Stimulated activated CD8-positive, alpha-beta memory T cell treated with anti-CD3 and anti-CD28 coated beads, Interleukin-4, amount 100 ng/mL, for 4 hours (primary cell): Measurements from ENCODE around the gene NOL4L.
"Not testable (repeated sequence)": the region's sequence is repeated elsewhere in the genome, so short reads cannot be mapped to it uniquely, and the experiment has no call there.

ENCODE experiments used
- DNase-seq, 2 donors: peaks; one replicate each; pipeline ENCODE4 v3.0.0-alpha.2; 2020; ENCODE audit warnings: low read depth in 2 of 2, low spot score in 1 of 2

NOL4L gene

DNA sequence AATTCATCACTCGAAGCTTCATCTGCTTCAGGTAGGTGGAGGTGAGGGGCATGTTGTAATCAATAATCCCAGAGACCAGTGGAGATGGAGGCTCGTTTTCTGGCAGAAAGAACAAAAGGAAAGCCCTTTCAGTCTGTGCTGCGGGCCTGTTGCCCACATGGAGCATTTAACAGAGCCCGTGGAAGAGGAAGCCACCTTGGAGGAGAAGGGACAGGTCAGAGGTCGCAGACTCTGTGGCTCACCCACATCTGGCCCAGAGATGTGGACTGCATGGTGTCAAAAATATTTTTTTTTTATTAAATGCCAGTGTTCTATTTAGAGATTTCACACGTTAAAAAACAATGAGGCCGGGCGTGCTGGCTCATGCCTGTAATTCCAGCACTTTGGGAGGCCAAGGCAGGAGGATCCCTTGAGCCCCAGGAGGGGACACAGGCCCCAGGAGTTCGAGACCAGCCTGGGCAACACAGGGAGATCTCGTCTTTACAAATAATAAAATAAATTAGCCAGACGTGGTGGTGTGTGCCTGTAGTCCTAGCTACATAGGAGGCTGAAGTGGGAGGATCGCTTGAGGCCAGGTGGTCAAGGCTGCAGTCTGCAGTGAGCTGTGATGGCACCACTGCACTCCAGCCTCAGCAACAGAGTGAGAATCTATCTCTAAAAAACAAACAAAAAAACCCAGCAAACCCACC lies 73.6 kb downstream of the NOL4L start:
- DNase-seq: no peak

DNA sequence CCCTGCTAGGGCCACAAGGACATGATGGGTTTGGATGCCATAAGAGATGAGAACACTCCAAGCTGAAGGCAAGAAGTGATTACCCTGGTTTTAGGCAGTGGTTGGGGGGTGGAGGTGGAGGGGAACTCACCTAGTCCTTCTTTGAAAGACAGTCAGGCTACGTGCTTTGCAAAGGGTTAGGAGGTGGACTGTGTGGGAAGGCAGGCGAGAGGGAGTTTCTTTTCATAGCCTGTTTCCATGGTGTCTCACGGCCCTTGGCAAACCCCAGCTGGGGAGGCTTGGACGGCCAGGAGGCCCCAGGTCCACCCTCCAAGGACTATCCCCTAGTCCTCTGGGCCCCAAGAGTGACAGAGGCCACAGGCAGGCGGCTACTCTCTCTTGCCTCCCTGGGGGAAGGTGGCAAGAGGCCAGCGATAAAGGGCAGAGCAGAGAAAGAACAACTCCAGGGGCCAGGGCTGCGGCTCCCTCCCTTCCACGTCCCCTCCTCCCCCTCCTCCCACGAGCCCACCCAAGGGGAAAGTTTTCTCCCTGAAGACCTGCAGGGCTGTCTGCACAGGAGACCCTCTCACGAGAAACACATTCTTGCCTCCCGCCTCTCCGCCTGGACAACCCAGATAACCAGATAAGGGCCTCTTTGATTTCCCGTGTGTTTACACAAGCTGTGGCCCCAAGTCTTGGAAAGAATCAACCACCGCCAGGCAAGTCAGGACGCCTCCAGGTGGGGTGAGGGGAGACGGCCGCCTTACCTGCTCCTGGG lies 74.4 kb downstream of the NOL4L start:
- no peak for DNase-seq

DNA sequence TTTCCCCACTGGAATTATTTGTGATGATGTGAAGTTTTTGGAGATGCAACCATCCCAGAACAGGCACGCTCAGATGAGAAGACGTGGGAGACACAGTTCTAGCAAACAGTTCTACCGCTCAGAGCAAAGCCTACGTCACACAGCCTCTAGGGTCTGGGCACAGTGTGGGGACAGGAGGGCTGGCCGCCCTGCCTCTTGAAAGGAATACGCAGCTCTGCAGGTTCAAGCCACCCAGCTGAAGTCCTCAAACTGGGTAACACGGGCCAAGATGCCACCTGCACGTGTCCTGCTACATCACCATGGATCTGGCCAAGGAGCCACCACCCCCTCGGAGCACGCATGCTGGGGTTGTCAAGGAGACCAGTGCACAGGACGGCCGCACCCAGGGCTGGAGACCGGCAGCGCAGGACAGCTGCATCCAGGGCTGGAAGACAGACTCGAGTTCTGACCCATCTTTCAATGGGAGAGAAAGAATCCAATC lies 75.0 kb downstream of the NOL4L start:
- DNase-seq: no peak

DNA sequence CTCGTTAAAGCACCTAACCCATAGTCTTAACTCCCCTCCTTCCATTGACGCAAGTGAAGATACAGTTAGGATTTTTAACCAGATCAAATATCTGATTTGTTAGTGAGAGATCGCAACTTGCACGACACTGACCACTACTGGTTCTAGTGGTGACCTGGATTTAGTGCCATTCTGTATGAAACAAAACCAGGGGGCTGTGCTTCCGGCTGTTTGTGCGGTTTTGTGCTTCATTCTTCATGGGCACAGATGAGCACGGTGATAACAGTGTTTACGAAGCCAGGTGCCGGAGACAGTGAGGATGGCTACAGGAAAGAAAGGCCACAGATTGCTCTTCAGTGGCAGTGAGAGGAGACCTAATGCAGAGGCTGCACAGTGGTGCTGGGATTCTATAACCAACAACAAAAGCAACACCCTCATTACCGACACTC lies 75.5 kb downstream of the NOL4L start:
- peak in 1 of 2 donors; percentile 28 for DNase-seq

DNA sequence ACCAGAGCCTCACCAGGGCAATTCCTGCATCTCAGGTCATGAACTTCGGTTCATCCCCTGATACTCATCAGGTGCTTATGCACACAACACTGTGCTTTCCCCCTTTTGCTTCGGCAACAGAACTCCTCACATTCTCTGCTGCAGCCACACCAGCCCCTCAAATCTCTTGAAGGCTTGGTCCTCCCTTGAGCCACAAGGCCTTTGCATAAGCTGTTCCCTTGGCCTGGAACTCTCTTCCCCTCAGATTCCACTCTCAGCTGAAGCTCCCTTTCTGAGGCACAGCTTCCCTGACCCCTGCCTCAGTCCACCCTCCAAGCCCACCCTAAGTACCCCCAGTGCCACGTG lies 76.4 kb downstream of the NOL4L start:
- DNase-seq: no peak

DNA sequence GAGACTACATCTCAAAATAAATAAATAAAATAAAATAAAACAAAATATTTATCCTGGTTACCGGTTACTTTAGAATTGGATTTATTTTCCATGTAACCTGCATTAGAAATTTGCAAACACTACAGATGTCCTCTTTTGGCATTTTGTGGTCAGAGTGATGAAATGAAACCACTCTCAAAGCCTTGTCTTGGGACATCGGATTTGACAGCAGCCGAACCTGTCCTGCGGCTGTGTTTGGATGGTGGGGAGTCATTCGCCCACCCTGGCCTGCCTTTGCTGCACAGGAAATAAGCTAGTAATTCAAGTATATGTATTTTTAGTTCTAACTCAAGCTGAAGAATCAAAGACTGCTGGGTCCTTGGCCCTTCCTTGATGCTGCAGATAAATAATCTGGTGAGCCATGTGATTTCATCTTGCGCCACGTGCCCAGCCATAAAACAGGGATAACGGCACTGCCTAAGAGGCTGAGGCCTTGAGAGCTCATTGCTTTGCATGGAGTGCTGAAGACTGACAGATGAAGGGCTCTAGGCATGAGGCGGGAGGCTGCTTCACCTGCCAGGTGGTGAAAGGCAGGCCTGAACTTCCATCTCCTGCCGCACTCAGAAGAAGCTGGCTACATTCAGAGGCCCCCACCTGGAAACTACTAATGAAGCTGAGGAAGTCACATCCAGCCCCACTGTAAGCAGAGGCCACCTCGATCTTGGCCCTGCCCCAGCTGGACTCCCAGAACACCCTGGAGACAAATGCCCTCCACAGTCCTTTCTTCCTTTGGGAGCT lies 76.9 kb downstream of the NOL4L start:
- no peak for DNase-seq

DNA sequence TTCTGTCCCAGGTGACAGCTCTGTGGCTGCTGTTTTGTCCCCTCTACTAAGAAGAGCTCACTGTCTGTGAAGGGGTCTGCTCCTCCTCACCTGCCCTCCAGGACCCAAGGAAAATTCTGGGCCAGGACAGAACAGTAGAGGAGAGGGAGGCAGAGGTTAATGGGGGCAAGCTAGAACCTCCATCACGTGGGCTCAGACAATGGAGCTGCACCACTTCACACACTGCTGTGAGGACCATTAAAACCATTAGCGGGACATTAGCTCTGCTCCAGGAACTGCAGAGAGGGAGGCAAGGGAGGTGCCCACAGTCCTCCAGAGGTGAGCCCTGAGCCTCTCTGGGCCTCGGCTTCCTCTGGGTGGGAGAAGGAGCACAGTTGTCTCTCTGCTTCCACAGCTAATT lies 78.4 kb downstream of the NOL4L start:
- DNase-seq: no peak

DNA sequence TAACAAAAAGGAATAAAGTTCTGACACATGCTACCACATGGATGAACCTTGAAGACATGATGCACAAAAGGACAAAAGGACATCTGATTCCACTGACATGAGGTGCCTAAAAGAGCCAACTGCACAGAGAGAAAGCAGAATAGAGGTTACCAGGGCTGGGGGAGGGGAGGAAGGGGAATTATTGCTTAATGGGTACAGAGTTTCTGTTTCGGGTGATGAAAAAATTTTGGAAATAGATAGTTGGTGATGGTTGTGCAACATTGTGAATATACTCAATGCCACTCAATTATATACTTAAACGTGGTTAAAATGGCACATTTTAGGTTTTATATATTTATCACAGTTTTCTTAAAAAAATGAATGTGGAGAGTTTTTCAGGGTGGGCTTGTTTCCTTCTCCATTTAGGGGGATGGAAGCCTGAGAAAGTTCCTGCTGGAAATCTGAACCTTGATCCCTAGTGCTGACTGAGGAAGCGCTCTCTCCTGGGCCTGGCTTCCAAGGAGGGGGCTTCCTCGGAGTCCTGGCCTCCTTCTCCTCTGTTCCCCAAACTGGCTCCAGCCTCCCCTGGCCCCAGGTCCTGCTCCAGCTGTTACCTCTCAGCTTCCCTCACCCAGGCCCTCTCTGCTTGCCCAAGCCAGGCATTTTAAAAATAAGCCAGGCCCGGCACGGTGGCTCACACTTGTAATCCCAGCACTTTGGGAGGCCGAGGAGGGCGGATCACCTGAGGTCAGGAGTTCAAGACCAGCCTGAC lies 79.2 kb downstream of the NOL4L start:
- DNase-seq: no peak

DNA sequence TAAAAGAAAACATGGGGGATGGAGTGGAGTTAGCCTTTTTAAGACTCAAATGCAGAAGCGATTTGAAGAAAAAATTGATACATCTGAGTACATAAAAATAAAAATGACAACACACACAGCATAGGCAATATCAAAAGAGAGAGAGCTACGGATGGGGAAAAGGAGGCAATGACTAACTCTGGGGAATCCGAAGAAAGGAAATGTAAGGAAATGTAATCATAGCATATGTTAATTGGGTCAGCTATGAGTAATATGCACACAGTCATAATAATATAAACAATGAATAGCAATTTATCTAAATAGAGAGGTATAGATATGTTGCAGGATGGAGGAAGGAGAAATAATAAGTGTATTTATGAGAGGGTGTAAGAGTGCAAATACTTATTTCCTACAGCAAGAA lies 83.4 kb downstream of the NOL4L start:
- DNase-seq: no peak

DNA sequence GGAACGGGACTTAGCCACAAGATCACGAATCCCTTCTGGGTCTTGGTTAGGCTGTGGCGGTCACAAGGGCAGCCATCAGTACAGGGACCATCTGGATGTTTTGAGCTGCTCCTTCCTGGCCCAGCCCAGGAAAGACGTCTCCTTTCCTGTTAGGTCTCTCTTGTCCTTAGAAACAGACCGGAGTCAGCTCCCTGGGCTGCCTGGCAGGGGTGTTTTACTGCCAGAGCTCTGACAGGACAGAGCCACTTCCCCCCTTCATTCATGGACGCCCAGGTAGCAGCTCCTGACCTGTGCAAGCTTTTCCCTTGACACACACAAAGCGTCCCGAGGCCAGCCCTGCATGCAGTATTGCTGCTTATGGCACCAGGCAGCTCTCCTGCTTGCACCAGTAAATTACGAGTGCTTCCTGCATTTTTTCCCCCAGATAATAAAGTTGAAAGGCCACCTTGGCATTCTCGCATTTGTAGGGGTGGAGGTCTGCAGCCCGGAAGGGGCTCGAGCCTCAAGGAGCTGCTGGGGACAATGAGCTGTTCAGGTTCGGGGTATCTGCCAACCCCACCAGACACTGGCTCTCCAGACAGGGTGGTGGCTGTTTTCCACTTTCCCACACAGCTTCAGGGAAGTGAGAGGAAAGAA lies 87.4 kb downstream of the NOL4L start:
- DNase-seq: no peak

DNA sequence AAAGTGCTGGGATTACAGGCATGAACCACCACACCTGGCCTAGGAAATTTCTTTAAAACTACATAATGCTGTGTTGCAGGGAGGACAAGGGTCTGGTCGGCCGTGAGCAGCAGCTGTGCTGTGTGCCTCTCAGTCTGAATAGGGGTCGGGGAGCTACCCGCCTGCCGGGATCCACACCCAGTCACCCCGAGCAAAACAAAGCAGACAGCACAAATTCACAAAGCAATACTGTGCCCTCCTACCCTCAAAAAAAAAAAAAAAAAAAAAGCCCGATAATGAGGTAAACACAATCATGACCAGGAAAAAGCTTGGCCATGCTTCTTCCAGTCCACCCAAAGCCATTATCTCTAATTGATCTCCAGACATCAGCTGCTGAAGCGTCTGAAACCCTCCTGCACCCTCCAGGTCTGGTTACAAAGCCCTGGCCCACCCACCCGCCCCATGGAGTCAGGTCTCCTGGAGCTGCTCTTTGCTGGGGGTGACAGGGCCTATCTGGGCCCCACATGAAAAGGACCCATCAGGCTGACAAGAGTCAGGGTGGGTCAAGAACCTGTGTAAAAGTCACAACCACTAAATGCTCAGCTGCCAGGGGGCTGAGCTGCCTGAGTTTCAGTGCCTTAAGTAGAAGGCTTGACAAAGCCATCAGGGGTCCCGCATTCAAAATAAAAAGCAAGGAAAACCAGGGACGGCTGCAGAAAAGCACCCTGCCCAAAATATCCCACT lies 88.2 kb downstream of the NOL4L start:
- no peak for DNase-seq

DNA sequence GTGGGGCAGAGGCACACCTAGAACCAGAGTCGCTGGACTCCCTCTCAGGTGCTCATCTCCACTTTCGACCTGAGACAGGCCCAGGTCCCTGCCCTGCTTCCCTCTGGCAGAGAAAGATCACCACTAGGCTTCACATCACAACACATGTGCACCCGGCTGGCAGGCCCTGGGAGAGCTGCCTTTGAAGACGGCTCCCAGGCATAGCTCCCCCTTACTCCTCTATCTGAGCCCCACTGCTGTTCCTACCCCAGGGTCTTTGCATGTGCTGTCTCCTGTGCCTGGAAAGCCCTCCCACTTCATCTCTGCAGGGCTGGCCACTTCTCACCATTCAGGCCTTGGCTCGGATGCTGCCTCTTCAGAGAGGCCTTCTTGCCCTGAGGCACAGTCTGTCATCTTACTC lies 89.2 kb downstream of the NOL4L start:
- no peak for DNase-seq

DNA sequence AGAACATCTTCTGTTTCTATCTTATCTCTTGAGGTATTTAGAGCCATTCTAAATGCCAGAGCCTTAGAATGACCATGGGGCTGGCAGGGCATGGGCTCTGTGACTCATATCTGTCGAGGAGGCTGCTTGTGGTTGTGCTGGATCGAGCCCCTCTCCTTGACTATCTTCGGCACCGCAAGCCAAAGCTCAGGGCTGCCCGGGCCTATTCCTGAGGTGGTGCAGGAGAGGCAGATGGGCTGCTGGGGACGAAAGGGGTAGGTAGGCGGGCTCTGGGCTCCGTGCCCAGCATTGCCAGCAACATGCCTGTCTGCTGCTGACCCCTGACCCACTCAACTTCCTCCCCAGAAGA lies 89.9 kb downstream of the NOL4L start:
- DNase-seq: no peak

DNA sequence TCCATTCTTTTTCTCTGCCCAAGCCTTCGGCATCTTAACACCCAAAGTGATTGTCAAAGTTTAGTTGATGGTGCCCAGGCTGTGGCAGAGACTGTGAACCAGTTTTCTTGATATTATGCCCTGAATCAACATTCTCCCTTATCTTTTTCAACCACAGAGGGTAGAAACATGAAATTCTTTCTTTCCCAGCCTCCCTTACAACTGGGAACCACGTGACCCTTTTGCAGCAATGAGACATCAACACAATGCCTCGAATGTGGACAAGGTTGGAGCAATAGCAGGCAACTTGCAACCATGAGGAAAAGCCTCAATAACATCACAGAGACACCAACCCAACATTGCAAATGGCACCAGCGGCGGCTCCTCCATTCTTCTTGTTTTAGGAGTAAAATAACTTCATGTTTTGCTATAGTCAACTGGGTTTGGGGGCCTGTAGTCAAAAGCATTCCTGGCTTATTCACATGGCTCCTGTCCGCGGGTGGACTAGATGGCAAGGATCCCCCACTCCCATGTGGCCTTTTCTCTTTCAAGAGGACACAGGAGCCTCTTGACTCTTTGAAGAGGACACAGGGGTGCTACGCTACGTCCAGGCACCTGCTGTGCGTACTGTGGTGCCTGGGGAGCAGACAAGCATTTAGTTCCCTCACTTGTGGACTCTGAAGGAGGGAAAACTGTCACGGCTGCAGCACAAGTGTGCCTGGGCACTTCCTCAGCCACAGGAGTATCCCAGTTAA lies 90.5 kb downstream of the NOL4L start:
- DNase-seq: no peak

DNA sequence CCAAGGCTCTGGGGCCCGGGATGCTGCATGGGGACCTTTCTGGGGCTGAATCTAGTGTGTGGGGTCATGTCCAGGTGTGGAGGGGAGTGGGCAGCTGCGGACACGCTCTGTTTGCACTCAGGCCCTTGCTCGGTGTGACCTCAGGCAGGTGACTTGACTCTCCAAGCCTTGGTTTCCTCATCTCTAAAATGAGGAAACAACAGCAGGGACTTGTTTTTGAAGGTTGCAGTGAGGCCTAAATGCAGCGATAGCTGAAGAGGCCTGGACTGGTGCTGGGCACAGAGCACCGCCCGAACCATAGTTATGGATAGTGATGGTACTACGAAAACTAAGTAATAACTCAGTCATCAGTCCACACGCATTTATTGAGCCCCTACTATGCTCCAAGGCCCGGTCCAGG lies 91.8 kb downstream of the NOL4L start:
- DNase-seq: no peak

DNA sequence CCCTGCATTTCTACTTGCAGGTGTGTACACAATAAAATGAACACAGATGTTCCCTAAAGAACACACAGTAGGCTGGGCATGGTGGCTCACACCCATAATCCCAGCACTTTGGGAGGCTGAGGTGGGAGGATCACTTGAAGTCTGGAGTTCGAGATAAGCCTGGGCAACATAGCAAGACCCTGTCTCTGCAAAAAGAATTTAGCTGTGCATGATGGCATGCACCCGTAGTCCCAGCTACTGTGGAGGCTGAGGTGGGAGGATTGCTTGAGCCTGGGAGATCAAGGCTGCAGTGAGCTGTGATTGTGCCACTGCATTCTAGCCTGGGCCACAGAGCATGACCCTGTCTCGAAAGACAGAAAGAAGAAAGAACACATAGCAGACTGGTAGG lies 93.4 kb downstream of the NOL4L start:
- DNase-seq: not testable (repeated sequence)

DNA sequence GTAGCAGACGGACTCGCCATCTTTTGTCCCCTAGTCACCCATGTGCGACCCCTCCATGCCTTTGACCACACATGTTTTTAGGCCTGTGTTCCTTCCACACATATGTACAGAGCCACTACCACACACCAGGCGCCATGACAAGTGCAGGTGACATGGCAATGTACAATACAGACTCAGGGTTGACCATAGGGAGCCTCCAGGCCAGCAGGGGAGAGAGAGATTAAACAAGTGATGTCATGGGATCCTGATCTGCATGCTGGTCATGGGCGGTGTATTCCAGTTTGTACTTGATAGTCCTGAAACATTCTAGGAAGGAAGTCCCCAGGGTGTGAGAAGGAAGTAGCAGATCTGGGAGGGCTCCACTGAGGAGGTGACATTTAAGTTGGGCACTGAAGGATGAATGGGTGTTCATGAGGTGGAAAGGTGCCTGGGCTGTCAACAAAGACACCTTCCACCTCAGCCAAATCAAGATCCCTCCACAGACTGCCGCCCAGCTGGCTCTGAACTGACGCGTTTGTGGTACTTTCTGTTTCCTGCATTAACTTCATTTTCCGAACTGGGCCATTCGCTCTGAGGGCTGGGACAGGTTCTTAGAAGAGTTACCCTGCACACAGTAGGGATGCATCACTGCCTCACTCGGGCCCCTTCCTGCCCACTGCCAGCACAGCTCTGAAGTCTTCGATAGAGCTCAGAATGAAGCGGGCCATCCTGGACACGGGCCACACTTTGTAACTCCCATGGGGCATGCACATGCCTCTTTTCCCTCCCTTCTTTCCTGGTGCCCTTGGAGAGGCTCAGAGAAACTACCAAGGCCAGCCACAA lies 94.0 kb downstream of the NOL4L start:
- no peak for DNase-seq

DNA sequence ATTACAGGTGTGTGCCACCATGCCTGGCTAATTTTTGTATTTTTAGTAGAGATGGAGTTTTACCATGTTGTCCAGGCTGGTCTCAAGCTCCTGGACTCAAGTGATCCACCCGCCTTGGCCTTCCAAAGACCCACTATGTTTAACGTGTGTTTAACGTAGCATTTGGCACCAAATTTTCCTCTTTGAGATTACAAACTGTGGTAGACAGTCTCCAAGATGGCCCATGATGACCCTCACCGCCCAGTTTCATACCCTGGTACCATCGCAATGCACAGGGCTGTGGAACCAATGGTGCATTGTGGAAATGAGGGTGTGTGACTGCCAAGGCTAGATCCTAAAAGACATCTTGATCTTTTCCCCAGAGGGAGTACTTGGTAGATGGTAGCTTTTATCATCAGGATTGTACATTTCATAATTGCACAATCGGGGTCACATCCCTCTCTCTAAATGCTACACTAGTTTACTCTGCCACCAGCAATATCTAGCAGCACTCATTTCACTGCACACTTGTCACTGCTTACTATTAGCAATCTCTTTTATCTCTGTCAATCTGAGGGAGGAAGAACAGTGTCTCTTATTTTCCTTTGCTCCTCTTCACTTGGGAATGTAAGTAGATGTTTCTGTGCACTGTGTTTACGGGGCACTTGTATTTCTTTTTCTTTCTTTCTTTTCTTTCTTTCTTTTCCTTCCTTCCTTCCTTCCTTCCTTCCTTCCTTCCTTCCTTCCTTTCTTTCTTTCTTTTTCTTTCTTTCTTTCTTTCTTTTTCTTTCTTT lies 96.9 kb downstream of the NOL4L start:
- DNase-seq: no peak
